ENCODE results near the gene PRSS56.

Gene PRSS56

DNA sequence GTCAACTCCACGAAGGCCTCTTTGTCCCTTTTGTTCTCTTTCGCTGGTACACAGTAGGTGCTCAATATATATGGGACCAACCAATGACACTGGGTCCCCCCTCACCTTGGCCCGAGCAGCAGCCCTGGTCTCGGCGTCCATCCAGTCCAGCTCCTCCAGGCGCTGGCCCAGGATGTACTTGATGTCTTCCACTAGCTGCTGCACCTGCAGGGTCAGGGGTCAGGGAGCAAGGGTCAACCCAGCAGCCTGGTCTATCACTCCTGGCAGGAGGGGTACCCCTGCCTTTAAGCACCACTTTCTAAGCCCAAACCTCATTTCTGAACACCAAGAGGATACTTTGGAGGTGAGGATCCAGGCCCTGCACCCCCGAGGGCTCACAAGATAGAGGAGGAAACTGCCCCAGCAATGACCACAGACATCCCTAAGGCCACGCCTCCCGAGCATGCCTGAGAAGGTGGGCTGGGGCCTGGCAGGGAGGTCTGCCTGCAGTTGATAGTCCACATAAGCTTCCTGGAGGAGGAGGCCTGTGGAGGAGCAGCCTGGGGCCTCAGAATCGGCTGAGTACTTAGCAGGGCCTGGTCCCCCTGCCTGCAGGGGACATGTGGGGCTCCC, 36.8 kb upstream of the PRSS56 start:
- H3K4me3 ChIP-seq (replicated peaks; ENCODE audit: low read depth, low read length) = no peak overlapping the region
- TF ChIP-seq, protein P1, sequence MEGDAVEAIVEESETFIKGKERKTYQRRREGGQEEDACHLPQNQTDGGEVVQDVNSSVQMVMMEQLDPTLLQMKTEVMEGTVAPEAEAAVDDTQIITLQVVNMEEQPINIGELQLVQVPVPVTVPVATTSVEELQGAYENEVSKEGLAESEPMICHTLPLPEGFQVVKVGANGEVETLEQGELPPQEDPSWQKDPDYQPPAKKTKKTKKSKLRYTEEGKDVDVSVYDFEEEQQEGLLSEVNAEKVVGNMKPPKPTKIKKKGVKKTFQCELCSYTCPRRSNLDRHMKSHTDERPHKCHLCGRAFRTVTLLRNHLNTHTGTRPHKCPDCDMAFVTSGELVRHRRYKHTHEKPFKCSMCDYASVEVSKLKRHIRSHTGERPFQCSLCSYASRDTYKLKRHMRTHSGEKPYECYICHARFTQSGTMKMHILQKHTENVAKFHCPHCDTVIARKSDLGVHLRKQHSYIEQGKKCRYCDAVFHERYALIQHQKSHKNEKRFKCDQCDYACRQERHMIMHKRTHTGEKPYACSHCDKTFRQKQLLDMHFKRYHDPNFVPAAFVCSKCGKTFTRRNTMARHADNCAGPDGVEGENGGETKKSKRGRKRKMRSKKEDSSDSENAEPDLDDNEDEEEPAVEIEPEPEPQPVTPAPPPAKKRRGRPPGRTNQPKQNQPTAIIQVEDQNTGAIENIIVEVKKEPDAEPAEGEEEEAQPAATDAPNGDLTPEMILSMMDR (IDR thresholded peaks at IDR 0.05; ENCODE audit: low read depth, low read length, missing control alignments) = no peak

DNA sequence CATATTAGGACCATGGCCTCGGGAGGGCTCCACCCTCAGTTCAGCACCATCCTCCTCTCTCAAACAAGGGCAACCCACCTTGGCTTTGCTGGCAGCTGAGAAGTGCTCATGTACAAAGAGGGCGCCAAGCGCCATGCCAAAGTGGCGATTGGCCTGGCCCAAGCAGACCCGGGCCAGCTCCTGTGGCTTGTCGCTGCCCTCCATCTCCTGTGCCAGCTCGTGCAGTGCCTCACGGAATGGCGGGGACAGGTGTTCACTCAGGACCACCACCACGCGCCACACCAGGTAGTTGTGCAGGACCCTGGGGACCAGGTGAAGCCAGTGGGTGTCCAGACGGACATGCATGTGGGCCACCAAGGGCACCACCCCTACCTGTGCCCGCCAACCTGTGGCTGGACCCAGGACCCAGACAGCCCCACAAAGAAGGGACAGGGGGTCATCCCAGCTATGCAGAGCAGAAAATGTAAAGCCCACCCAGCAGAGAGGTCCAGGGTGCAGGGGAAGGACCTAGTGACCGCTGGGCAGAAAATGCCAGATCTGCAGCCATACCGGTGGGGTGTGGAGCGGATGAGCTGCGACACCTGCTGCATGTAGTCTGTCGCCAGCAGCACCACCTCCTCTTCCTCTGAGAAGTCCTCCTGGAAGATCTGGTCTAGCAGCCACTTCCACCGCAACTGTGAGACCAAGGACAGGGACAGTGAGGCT, 36.1 kb upstream of the PRSS56 start:
- no peak for DNase-seq (ENCODE audit: extremely low read depth, low read depth)
- H3K4me3 ChIP-seq (replicated peaks; ENCODE audit: low read depth, low read length) = no peak overlapping the region
- TF ChIP-seq, protein P1 (IDR thresholded peaks at IDR 0.05; ENCODE audit: low read depth, low read length, missing control alignments) = no peak

More for the DNA sequence above, 36.8 kb upstream of the PRSS56 start:
- no peak for DNase-seq (ENCODE audit: extremely low read depth, low read depth)

DNA sequence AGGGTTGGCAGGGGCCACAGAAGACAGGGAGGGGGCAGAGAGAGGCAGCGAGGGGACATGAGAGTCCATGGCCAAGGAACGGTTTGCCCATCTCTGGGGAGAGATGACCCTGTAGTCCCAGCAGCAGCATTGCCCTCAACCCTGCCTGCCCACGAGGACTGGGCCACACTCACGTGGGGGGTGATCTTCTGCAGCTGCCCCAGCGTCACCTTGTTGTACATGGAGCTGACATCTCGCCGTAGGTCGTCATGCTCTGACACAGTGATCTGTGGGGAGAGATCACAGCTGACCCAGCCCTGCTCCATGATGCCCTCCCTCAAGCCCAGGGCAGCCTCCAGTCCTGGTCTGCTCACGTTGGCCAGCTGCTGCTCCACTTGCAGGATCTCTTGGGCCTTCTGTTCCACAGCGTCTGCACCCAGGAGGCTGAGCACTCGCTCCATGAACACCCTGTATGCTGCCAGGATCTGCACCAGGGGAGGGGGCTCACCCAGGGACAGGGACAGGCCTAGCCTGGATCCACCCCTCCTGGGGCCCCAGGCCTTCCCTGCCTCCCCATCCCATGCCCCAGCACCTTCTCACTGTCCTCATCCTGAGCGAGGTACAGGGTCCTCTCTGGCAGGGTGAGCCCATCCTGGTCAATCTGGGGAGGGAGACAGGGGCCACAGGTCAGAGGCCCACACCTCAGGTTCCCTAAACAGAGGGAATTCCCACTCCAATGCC, 35.4 kb upstream of the PRSS56 start:
- TF ChIP-seq, protein P1 (IDR thresholded peaks at IDR 0.05; ENCODE audit: low read depth, low read length, missing control alignments) = no peak
- no peak for DNase-seq (ENCODE audit: extremely low read depth, low read depth)
- H3K4me3 ChIP-seq (replicated peaks; ENCODE audit: low read depth, low read length) = no peak overlapping the region

DNA sequence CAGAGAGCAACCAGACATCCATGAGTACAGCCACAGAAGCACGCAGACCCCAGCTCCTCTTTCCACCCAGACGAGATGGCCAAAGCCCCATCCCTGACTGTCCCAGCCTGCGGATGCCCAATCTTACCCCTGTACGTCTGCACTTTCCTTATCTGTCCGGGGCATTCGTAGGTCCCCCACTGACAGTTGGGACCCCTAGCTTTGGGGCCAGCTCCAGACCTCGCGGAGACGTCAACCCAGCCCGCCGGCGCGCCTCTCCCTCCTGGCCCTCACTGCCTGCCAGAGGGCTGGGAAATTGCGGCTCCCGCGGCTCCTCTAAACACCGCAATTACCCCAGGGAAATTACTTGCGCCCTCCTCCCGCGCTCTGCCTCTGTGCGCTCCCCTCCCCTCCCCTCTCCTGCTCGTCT, 34.8 kb upstream of the PRSS56 start:
- TF ChIP-seq, protein P1 (IDR thresholded peaks at IDR 0.05; ENCODE audit: low read depth, low read length, missing control alignments) = no peak
- H3K4me3 ChIP-seq (replicated peaks; ENCODE audit: low read depth, low read length) = no peak overlapping the region
- DNase-seq (ENCODE audit: extremely low read depth, low read depth) = no peak

DNA sequence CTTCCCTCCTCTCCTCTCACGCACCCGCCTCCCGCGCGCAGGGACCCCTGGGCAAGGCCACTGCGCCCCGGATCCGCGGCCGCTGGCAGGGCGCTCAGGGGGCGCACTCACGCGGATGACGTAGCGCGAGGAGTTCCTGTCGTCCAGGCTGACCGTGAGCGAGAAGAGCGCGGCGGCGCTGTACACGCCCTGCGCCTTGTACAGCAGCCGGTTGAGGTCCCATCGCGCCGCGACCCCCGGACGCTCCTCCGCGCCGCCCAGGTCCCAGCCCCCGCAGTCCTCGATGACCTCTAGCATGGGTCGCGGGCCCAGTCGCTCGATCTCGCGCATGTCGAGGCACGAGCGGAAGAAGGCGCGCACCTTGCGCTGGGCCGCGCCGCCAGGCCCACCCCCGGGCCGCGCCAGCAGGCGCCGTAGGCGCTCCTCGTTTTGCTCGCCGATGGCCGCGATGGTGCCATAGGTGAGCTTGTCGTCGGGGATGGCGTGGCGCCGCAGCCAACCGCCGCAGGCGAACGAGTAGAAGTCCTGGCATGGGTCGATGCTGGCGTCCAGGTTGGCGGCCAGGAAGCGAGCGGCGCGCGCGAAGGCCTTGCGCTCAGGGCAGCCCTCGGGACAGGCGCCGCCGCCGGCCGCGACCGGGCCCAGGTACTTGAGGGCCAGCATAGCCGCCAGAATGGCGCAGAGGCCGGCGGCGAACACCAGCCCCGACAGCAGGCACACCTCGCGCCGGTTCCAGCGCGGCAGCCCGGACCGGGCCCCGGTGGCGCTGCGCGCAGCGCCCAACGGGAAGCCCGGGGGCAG, 34.2 kb upstream of the PRSS56 start:
- TF ChIP-seq, protein P1 (IDR thresholded peaks at IDR 0.05; ENCODE audit: low read depth, low read length, missing control alignments) = no peak
- no peak for DNase-seq (ENCODE audit: extremely low read depth, low read depth)
- no peak overlapping the region for H3K4me3 ChIP-seq (replicated peaks; ENCODE audit: low read depth, low read length)

DNA sequence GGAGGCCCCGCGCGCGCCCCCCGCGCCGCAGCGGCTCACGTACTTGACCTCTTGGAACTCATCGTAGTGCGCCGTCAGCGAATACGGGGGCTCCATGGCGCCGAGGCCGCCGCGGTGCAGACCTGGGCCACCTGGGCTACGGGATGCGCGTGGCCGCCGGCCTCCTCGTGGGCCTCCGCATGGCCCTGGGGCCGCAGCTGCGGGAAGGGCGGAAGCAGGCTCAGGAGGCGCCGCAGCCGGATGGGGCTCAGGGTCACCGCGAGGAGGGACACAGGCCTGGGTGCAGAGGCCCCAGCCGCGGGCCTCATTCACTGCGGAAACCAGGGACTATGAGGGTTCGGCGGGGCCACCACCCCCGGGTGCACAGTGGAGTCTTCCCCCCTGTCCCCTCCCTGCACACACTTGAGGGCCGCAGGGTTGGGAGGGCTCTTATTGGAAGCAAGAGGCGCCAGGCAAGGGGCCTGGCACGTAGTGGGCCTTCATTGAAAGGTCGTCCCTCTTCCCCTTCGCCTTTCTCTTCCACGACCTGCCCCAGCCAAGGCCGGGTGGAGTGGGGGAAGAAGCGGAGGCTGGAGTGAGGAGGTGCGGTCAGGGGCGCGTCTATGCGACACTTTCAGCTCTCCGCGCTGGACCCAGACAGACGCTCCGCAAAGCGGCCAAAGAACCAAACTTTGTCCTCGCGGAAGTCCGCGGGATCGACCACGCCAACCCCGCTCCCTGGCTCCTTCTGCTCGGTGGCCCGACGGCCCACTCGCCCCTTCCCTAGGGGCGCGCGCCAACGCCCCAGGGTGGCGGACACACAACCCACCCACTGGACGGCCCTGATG, 33.4 kb upstream of the PRSS56 start:
- H3K4me3 ChIP-seq (replicated peaks; ENCODE audit: low read depth, low read length) = no peak overlapping the region
- DNase-seq (ENCODE audit: extremely low read depth, low read depth) = no peak
- TF ChIP-seq, protein P1 (IDR thresholded peaks at IDR 0.05; ENCODE audit: low read depth, low read length, missing control alignments) = no peak

Measured in HFF-Myc (cell line).